ENCODE data around the gene TIGD6.
"Not testable (repeated sequence)": the region's sequence is repeated elsewhere in the genome, so short reads cannot be mapped to it uniquely, and the experiment has no call there.

Gene TIGD6

GRCh38 chr5:149969181-149969930 is 31.1 kb downstream of the TIGD6 start:
- no peak for DNase-seq

- DNase-seq, result no peak
Observed at GRCh38 chr5:149966946-149967345, 33.5 kb downstream of the TIGD6 start.

GRCh38 chr5:149963729-149964128 is 36.7 kb downstream of the TIGD6 start:
- no peak for DNase-seq

- no peak for DNase-seq
Observed at GRCh38 chr5:149962601-149963300, 37.7 kb downstream of the TIGD6 start.

- DNase-seq, result peak; percentile 34 to 45
Observed at GRCh38 chr5:149961957-149962409, 38.5 kb downstream of the TIGD6 start.

- DNase-seq, result no peak
Observed at GRCh38 chr5:149961186-149961685, 39.2 kb downstream of the TIGD6 start.

GRCh38 chr5:149960272-149961185 is 39.9 kb downstream of the TIGD6 start, which contains the start of gene SLC26A2:
SLC26A2 (plus strand) TSS chr5:149960758; CDS start chr5:149977653, 16,895 bp downstream.
- peak; percentile 96 for DNase-seq

GRCh38 chr5:149959406-149960236 is 40.8 kb downstream of the TIGD6 start:
- peak in 1 of 2 experiments; percentile 41 for DNase-seq

- DNase-seq, result no peak
Observed at GRCh38 chr5:149957855-149958254, 42.6 kb downstream of the TIGD6 start.

- DNase-seq, result no peak
Observed at GRCh38 chr5:149956685-149957084, 43.8 kb downstream of the TIGD6 start.

GRCh38 chr5:149954798-149955197 is 45.7 kb downstream of the TIGD6 start:
- DNase-seq, result no peak

- DNase-seq, result no peak
Observed at GRCh38 chr5:149953436-149954121, 46.9 kb downstream of the TIGD6 start.

GRCh38 chr5:149951138-149951749 is 49.2 kb downstream of the TIGD6 start:
- no peak for DNase-seq

GRCh38 chr5:149948993-149949392 is 51.5 kb downstream of the TIGD6 start:
- no peak for DNase-seq

- DNase-seq, result no peak
Observed at GRCh38 chr5:149946118-149946517, 54.3 kb downstream of the TIGD6 start.

GRCh38 chr5:149944666-149945065 is 55.8 kb downstream of the TIGD6 start, which contains the start of gene PDE6A:
PDE6A (minus strand) TSS chr5:149944793; CDS start chr5:149944673, 120 bp downstream.
- no peak for DNase-seq

- not testable (repeated sequence) for DNase-seq
Observed at GRCh38 chr5:149943177-149943949, 57.1 kb downstream of the TIGD6 start.
